Measurements from ENCODE around the gene USH1C. TPM values are rescaled to one million over a fixed set of nuclear protein-coding genes. Genes with fewer than 3 reads are reported as not detected.

Gene USH1C
- total RNA-seq, 1 donor from 2014 or later, result 0.72 TPM

DNA sequence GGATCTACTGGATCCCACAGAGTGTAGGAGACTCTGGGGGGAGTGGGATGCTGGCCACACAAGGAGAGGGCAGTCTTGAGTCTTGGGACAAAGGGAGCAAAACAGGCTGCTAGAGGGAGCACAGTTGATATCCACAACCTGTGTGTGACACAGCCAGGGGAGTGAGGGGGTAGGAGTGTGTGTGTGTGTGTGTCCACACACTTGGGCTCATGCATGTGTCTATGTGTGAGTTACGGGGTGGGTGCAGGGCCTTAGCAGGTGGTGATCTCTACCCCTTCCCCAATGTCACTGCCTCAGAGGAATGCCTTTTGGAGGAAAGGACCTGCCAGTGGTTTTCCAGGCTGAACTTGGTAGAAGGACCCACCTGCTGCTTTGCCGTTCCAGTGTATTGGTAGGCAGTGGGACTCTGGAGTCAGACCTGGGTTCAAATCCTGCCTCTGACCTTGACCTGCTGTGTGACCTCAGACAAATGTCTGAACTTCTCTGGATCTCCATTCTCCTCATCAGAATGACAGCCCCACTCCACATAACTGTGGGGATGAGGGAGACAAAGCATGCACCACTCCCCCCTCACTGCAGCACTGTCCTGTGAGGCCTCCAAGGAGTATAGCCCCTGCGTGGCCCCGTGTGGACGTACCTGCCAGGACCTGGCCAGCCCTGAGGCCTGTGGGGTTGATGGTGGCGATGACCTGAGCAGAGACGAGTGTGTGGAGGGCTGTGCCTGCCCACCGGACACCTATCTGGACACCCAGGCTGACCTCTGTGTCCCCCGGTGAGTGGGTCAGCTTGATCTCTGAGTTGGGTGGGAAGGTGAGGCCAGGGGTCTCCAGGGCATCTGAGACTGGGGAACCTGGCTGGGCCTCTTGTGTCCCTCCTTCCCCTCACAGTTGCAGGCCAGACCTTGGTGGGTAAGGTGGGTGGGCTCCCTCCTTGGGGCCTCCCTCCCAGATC, 30.2 kb upstream of the USH1C start:
- no peak overlapping the region for H3K27ac Mint-ChIP-seq (ENCODE audit: unreplicated experiment)
- TF ChIP-seq, protein P1, sequence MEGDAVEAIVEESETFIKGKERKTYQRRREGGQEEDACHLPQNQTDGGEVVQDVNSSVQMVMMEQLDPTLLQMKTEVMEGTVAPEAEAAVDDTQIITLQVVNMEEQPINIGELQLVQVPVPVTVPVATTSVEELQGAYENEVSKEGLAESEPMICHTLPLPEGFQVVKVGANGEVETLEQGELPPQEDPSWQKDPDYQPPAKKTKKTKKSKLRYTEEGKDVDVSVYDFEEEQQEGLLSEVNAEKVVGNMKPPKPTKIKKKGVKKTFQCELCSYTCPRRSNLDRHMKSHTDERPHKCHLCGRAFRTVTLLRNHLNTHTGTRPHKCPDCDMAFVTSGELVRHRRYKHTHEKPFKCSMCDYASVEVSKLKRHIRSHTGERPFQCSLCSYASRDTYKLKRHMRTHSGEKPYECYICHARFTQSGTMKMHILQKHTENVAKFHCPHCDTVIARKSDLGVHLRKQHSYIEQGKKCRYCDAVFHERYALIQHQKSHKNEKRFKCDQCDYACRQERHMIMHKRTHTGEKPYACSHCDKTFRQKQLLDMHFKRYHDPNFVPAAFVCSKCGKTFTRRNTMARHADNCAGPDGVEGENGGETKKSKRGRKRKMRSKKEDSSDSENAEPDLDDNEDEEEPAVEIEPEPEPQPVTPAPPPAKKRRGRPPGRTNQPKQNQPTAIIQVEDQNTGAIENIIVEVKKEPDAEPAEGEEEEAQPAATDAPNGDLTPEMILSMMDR (IDR thresholded peaks at IDR 0.05), result no peak
- H3K4me1 Mint-ChIP-seq (ENCODE audit: low read depth), result no peaks in the 10 kb centered on the region
- H3K9me3 Mint-ChIP-seq (ENCODE audit: low read depth), result no peaks in the 10 kb centered on the region
- DNase-seq (ENCODE audit: low spot score), result no peak
- no peaks in the 10 kb centered on the region for H3K36me3 Mint-ChIP-seq (ENCODE audit: low read depth)
- no peak overlapping the region for H3K4me3 Mint-ChIP-seq (ENCODE audit: unreplicated experiment)
- H3K27me3 Mint-ChIP-seq (ENCODE audit: low read depth), result peaks cover 32% of the 10 kb centered on the region

DNA sequence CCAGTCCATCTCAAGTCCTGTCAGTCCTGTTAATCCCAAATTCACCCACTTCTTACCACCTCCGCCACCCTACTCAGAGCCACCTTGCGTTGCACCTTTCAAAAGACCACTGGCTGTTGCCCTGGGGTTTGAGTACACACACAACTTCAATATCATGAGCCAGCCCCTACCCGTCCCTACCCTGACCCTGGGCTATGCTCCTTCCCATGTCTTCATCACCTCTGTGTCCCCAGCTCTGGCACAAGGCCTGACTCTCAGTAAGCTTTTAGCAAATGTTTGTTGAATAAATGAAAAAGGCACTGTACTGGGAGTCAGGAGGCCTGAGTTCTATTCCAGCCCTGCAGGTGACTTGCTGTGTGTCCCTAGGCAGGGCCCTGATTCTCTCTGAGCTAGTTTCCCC, 29.3 kb upstream of the USH1C start:
- Mint-ChIP-seq H3K27me3 (ENCODE audit: low read depth) (peaks cover 33% of the 10 kb centered on the region), H3K9me3 (ENCODE audit: low read depth) (no peaks in the 10 kb centered on the region), H3K4me1 (ENCODE audit: low read depth) (no peaks in the 10 kb centered on the region), H3K4me3 (ENCODE audit: unreplicated experiment) (no peak overlapping the region), H3K27ac (ENCODE audit: unreplicated experiment) (no peak overlapping the region), H3K36me3 (ENCODE audit: low read depth) (no peaks in the 10 kb centered on the region)
- DNase-seq (ENCODE audit: low spot score), result no peak
- TF ChIP-seq, protein P1 (IDR thresholded peaks at IDR 0.05), result no peak

DNA sequence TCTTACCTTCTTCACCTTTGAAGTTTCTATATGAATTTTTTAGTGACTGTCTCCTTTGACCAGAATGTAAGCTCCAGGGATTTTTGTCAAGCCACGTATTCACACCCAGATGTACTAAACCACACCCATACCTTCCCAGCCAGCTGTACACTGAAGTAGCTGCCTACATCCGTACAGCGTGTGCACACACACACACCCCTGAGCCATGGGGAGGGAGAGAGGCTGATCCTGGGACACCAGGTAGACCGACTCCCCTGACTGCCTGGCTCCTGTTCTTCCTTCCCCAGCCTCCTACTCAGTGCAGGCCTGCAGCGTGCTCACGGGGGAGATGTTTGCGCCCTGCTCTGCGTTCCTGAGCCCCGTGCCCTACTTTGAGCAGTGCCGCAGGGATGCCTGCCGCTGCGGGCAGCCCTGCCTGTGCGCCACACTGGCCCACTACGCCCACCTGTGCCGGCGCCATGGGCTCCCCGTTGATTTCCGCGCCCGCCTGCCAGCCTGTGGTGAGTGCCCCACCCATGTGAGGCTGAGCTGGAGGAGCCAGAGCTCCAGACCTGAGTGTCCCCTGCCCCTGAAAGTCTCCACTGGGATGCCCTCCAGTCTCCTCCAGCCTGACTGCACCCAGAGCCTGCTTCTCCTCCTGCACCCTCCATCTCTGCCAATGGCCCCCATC, 28.7 kb upstream of the USH1C start:
- no peak for DNase-seq (ENCODE audit: low spot score)
- no peaks in the 10 kb centered on the region for H3K36me3 Mint-ChIP-seq (ENCODE audit: low read depth)
- TF ChIP-seq, protein P1 (IDR thresholded peaks at IDR 0.05), result no peak

DNA sequence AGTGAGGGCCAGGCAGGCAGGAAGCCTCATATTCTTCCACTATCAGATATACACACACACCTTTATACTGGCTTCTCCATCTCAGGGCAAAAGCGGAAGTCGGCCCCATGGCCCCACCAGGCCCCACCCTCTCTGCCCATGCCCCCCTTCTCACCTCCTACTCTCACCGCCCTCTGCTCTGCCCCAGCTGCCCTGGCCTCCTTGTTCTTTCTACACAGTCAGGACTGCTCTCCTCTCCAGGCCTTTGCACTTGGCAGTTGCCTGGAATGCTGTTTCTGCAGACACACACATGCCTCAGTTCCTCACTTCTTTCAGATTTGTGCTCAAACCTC, 28.1 kb upstream of the USH1C start:
- no peak overlapping the region for H3K4me3 Mint-ChIP-seq (ENCODE audit: unreplicated experiment)
- TF ChIP-seq, protein P1 (IDR thresholded peaks at IDR 0.05), result no peak
- H3K4me1 Mint-ChIP-seq (ENCODE audit: low read depth), result no peaks in the 10 kb centered on the region
- peaks cover 34% of the 10 kb centered on the region for H3K27me3 Mint-ChIP-seq (ENCODE audit: low read depth)
- DNase-seq (ENCODE audit: low spot score), result no peak
- H3K9me3 Mint-ChIP-seq (ENCODE audit: low read depth), result no peaks in the 10 kb centered on the region
- H3K36me3 Mint-ChIP-seq (ENCODE audit: low read depth), result no peaks in the 10 kb centered on the region
- no peak overlapping the region for H3K27ac Mint-ChIP-seq (ENCODE audit: unreplicated experiment)

More for the DNA sequence above, 28.7 kb upstream of the USH1C start:
- no peak overlapping the region for H3K4me3 Mint-ChIP-seq (ENCODE audit: unreplicated experiment)
- no peaks in the 10 kb centered on the region for H3K4me1 Mint-ChIP-seq (ENCODE audit: low read depth)
- H3K9me3 Mint-ChIP-seq (ENCODE audit: low read depth), result no peaks in the 10 kb centered on the region
- H3K27me3 Mint-ChIP-seq (ENCODE audit: low read depth), result peaks cover 30% of the 10 kb centered on the region
- no peak overlapping the region for H3K27ac Mint-ChIP-seq (ENCODE audit: unreplicated experiment)
